Breast epithelium (tissue), 4 donors: Measurements from ENCODE around the gene COPS3. TPM values are rescaled to one million over a fixed set of nuclear protein-coding genes. Genes with fewer than 3 reads are reported as not detected.

Source experiments
- DNase-seq, 2 donors: peaks; one replicate each; pipeline ENCODE4 v3.0.0-alpha.2; 2019; ENCODE audit warnings: low spot score in 2 of 2
- H3K27ac ChIP-seq, 2 donors: fragments of 200-600 bp; sonication (generic) in 1 of 2; one replicate each; pipeline ENCODE4 v1.5.1; 2016 to 2019; ENCODE audit warnings: mild to moderate bottlenecking in 1 of 2
- H3K27me3 ChIP-seq, 2 donors: fragments of 200-600 bp; sonication (generic) in 1 of 2; one replicate each; pipeline versions ENCODE4 v1.5.1 to v1.6.0; 2017 to 2019; ENCODE audit warnings: control low read depth in 1 of 2, mild to moderate bottlenecking in 1 of 2
- H3K36me3 ChIP-seq: fragments of 200-600 bp; one replicate; pipeline ENCODE4 v1.5.1; 2019
- H3K4me1 ChIP-seq, 2 donors: fragments of 200-600 bp; sonication (generic); one replicate each; pipeline ENCODE4 v1.5.1; 2016 to 2019; ENCODE audit warnings: control low read depth in 1 of 2
- H3K4me3 ChIP-seq, 3 donors: fragments of 200-600 bp; sonication (generic); 1 replicate in 2 of 3; 2 replicates in 1 of 3; pipeline ENCODE4 v1.5.1; 2016 to 2019; ENCODE audit warnings: mild to moderate bottlenecking in 3 of 3, moderate library complexity in 2 of 3
- H3K9me3 ChIP-seq, 2 donors: fragments of 200-600 bp; sonication (generic) in 1 of 2; one replicate each; pipeline ENCODE4 v1.5.1; 2016 to 2019; ENCODE audit warnings: control low read depth in 1 of 2
- CTCF ChIP-seq, 3 donors: fragments of 450-650 bp; IDR thresholded peaks; one replicate each; pipeline ENCODE4 v1.5.1; 2016 to 2017; ENCODE audit warnings: antibody characterized with exemption in 3 of 3, mild to moderate bottlenecking in 3 of 3, moderate library complexity in 3 of 3
- POLR2A ChIP-seq: fragments of 450-650 bp; IDR thresholded peaks from one replicate; pipeline ENCODE4 v1.6.1; 2016; ENCODE audit warnings: antibody characterized with exemption, mild to moderate bottlenecking, moderate library complexity
- POLR2AphosphoS5 ChIP-seq, 3 donors: sonication (generic); formaldehyde crosslinking; IDR thresholded peaks; one replicate each; pipeline ENCODE4 v1.6.1; 2017; ENCODE audit warnings: antibody characterized with exemption in 3 of 3
- intact Hi-C: fragments of 100-400 bp; cut with DNase I; formaldehyde crosslinking; loops from one replicate; pipeline ENCODE4 v1.15.1; 2023; ENCODE audit warnings: low total_unique reads
- total RNA-seq, 3 donors: library from RNA; depleted of rRNA; stranded (reverse); fragments of >200 nt; gene quantifications; one replicate each; pipeline ENCODE4 v1.1.0, GENCODE V29; 2016

Gene COPS3
- total RNA-seq, 3 donors from 2014 or later: 59.6 to 61.3 (median 60.6) TPM

GRCh38 chr17:17253406-17253805 is 27.6 kb downstream of the COPS3 start:
- H3K27ac ChIP-seq: no peak overlapping the region
- no peaks in the 10 kb centered on the region for H3K27me3 ChIP-seq
- no peak overlapping the region for H3K4me3 ChIP-seq
- no peak for TF ChIP-seq POLR2A
- intact Hi-C loops: no loop called here
- no peak for DNase-seq
- no peaks in the 10 kb centered on the region for H3K4me1 ChIP-seq
- no peaks in the 10 kb centered on the region for H3K9me3 ChIP-seq
- H3K36me3 ChIP-seq: no peaks in the 10 kb centered on the region

- peaks cover 5% of the 10 kb centered on the region for H3K36me3 ChIP-seq
- no peaks in the 10 kb centered on the region for H3K27me3 ChIP-seq
- DNase-seq: no peak
- intact Hi-C loops: no loop called here
- no peak overlapping the region for H3K27ac ChIP-seq
- TF ChIP-seq POLR2A (no peak), POLR2AphosphoS5 (IDR thresholded peaks at IDR 0.05) (no peak), CTCF (IDR thresholded peaks at IDR 0.05) (no peak)
- H3K4me1 ChIP-seq: no peaks in the 10 kb centered on the region
- no peaks in the 10 kb centered on the region for H3K9me3 ChIP-seq
- H3K4me3 ChIP-seq: no peak overlapping the region
These were observed 28.8 kb downstream of the COPS3 start for GRCh38 chr17:17252149-17252661.

- intact Hi-C loops: no loop called here
- no peak for TF ChIP-seq CTCF (IDR thresholded peaks at IDR 0.05)
- TF ChIP-seq POLR2AphosphoS5 (IDR thresholded peaks at IDR 0.05): no peak
- TF ChIP-seq POLR2A: no peak
These were observed 34.2 kb downstream of the COPS3 start for GRCh38 chr17:17246879-17247278.

GRCh38 chr17:17243163-17243562 is 37.9 kb downstream of the COPS3 start:
- TF ChIP-seq POLR2AphosphoS5 (IDR thresholded peaks at IDR 0.05) (no peak), CTCF (IDR thresholded peaks at IDR 0.05) (no peak), POLR2A (no peak)
- intact Hi-C loops: no loop called here

More at GRCh38 chr17:17246879-17247278, 34.2 kb downstream of the COPS3 start:
- Histone ChIP-seq H3K27ac (no peak overlapping the region), H3K9me3 (no peaks in the 10 kb centered on the region), H3K4me1 (no peaks in the 10 kb centered on the region), H3K4me3 (no peak overlapping the region), H3K36me3 (peaks cover 11% of the 10 kb centered on the region), H3K27me3 (no peaks in the 10 kb centered on the region)
- no peak for DNase-seq

GRCh38 chr17:17242246-17242645 is 38.8 kb downstream of the COPS3 start:
- Histone ChIP-seq H3K36me3 (peaks cover 7% of the 10 kb centered on the region), H3K27me3 (no peaks in the 10 kb centered on the region), H3K4me3 (no peak overlapping the region), H3K27ac (no peak overlapping the region), H3K9me3 (no peaks in the 10 kb centered on the region), H3K4me1 (no peaks in the 10 kb centered on the region)
- TF ChIP-seq POLR2AphosphoS5 (IDR thresholded peaks at IDR 0.05) (no peak), POLR2A (no peak), CTCF (IDR thresholded peaks at IDR 0.05) (no peak)
- intact Hi-C loops: no loop called here
- no peak for DNase-seq

More at GRCh38 chr17:17243163-17243562, 37.9 kb downstream of the COPS3 start:
- H3K9me3 ChIP-seq: no peaks in the 10 kb centered on the region
- H3K27ac ChIP-seq: no peak overlapping the region
- H3K4me1 ChIP-seq: no peaks in the 10 kb centered on the region
- no peaks in the 10 kb centered on the region for H3K27me3 ChIP-seq
- H3K4me3 ChIP-seq: no peak overlapping the region
- DNase-seq: no peak
- peaks cover 11% of the 10 kb centered on the region for H3K36me3 ChIP-seq

- H3K36me3 ChIP-seq: peaks cover under 1% of the 10 kb centered on the region
- no peak overlapping the region for H3K27ac ChIP-seq
- no peaks in the 10 kb centered on the region for H3K4me1 ChIP-seq
- intact Hi-C loops: no loop called here
- DNase-seq: no peak
- TF ChIP-seq POLR2AphosphoS5 (IDR thresholded peaks at IDR 0.05) (no peak), POLR2A (no peak), CTCF (IDR thresholded peaks at IDR 0.05) (no peak)
- H3K4me3 ChIP-seq: no peak overlapping the region
- H3K9me3 ChIP-seq: no peaks in the 10 kb centered on the region
- no peaks in the 10 kb centered on the region for H3K27me3 ChIP-seq
These were observed 39.4 kb downstream of the COPS3 start for GRCh38 chr17:17241656-17242055.
